Naive thymus-derived CD4-positive, alpha-beta T cell (primary cell): ENCODE data around the gene CLPTM1. TPM values are rescaled to one million over a fixed set of nuclear protein-coding genes. Genes with fewer than 3 reads are reported as not detected.
"Not testable (repeated sequence)": the region's sequence is repeated elsewhere in the genome, so short reads cannot be mapped to it uniquely, and the experiment has no call there.

Source experiments
- ATAC-seq: fragments of 150-1000 bp; cut with Tn5 transposase; 2 replicates; pipeline ENCODE4 v1.10.0; 2021; ENCODE audit warnings: mild to moderate bottlenecking, moderate library complexity
- CTCF ChIA-PET: fragments of 350-600 bp; sonication (Branson Sonifier 250); formaldehyde crosslinking; loops from one replicate; lab custom pipeline; 2021; ENCODE audit warnings: antibody characterized with exemption; lab: Charles Lee
- POLR2A ChIA-PET: fragments of 350-600 bp; sonication (Branson Sonifier 250); formaldehyde crosslinking; loops from one replicate; lab custom pipeline; 2021; ENCODE audit warnings: antibody characterized with exemption, inconsistent platforms; lab: Charles Lee
- DNase-seq, 9 donors: peaks; one replicate each; pipeline versions ENCODE4 v3.0.0 to v3.0.0-alpha.2; 2020 to 2022; ENCODE audit warnings: mixed read lengths in 1 of 9
- H3K27ac ChIP-seq: one replicate; pipeline ENCODE4 v1.7.0; 2013; ENCODE audit warnings: mild to moderate bottlenecking, low read depth, low read length, moderate library complexity
- H3K27me3 ChIP-seq, 2 donors: one replicate each; pipeline ENCODE4 v1.7.0; 2013; ENCODE audit warnings: low read length in 2 of 2, mild to moderate bottlenecking in 2 of 2, moderate library complexity in 2 of 2; ENCODE audit not compliant: control insufficient read depth in 2 of 2, insufficient read depth in 2 of 2
- H3K36me3 ChIP-seq, 3 experiments: 1 replicate in 2 of 3; 2 replicates in 1 of 3; pipeline ENCODE4 v1.7.0; 2013; ENCODE audit warnings: low read length in 3 of 3, mild to moderate bottlenecking in 3 of 3, moderate library complexity in 1 of 3; ENCODE audit not compliant: insufficient read depth in 3 of 3, control insufficient read depth in 2 of 3
- H3K4me1 ChIP-seq, 2 donors: one replicate each; pipeline ENCODE4 v1.7.0; 2013; ENCODE audit warnings: low read length in 2 of 2, mild to moderate bottlenecking in 2 of 2, moderate library complexity in 1 of 2; ENCODE audit not compliant: control insufficient read depth in 2 of 2, insufficient read depth in 2 of 2
- H3K4me3 ChIP-seq: 2 replicates; pipeline ENCODE4 v1.7.0; 2013; ENCODE audit warnings: mild to moderate bottlenecking, low read length
- H3K9me3 ChIP-seq, 3 experiments: 1 replicate in 2 of 3; 2 replicates in 1 of 3; pipeline ENCODE4 v1.7.0; 2013; ENCODE audit warnings: low read length in 3 of 3; ENCODE audit not compliant: control insufficient read depth in 2 of 3
- H3K27ac Mint-ChIP-seq, 9 donors: one replicate each; pipeline ENCODE4 v1.8.0; 2020 to 2022; ENCODE audit warnings: mixed read lengths in 9 of 9, mild to moderate bottlenecking in 8 of 9, moderate library complexity in 5 of 9, inconsistent platforms in 2 of 9
- H3K27me3 Mint-ChIP-seq, 5 donors: one replicate each; pipeline ENCODE4 v1.8.0; 2021 to 2022; ENCODE audit warnings: mixed read lengths in 5 of 5, mild to moderate bottlenecking in 1 of 5
- H3K36me3 Mint-ChIP-seq, 5 donors: one replicate each; pipeline ENCODE4 v1.8.0; 2020 to 2022; ENCODE audit warnings: mixed read lengths in 5 of 5, mild to moderate bottlenecking in 3 of 5, inconsistent platforms in 1 of 5
- H3K4me1 Mint-ChIP-seq, 7 donors: one replicate each; pipeline ENCODE4 v1.8.0; 2020 to 2022; ENCODE audit warnings: mixed read lengths in 7 of 7, mild to moderate bottlenecking in 3 of 7, inconsistent platforms in 1 of 7
- H3K4me3 Mint-ChIP-seq, 10 donors: one replicate each; pipeline ENCODE4 v1.8.0; 2020 to 2022; ENCODE audit warnings: mild to moderate bottlenecking in 10 of 10, mixed read lengths in 10 of 10, moderate library complexity in 6 of 10, inconsistent platforms in 2 of 10
- H3K9me3 Mint-ChIP-seq, 11 donors: one replicate each; pipeline ENCODE4 v1.8.0; 2020 to 2022; ENCODE audit warnings: mixed read lengths in 11 of 11, mild to moderate bottlenecking in 4 of 11, inconsistent platforms in 1 of 11, moderate library complexity in 1 of 11
- intact Hi-C, 2 donors: fragments of 100-400 bp; cut with micrococcal nuclease; formaldehyde crosslinking; loops; one replicate each; pipeline ENCODE4 v1.15.1; 2023
- polyA plus RNA-seq, 2 donors: library from polyadenylated mRNA; unstranded; fragments of 300-500 nt; fragmentation: Illumina TruSeq; gene quantifications; one replicate each; pipeline ENCODE4 v1.2.3, GENCODE V29; 2021
- total RNA-seq, 6 experiments: library from RNA in 5 of 6; stranded (reverse) in 5 of 6; gene quantifications; 1 replicate in 5 of 6; 2 replicates in 1 of 6; pipeline ENCODE4 v1.2.3 and lab custom pipeline; 2021 to 2026

The CLPTM1 gene
- total and polyA plus RNA-seq, 7 experiments from 2014 or later, result 11.7 to 83.3 (median 71.4) TPM

DNA sequence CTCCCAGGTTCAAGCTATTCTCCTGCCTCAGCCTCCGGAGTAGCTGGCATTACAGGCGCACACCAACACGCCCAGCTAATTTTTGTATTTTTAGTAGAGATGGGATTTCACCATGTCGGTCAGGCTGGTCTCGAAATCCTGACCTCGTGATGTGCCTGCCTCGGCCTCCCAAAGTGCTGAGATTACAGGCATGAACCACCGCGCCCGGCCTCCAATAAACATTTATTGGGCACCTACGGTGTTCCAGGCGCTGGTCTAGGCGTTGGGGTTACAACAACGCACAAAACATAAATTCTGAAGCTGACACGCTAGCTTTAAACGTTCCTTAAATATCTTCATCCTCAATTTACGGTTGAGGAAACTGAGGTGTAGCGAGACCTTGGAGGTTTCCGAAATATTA is 45.5 kb downstream of the CLPTM1 start:
- H3K36me3 ChIP-seq, H3K9me3 Mint-ChIP-seq, DNase-seq, H3K36me3 Mint-ChIP-seq, CTCF ChIA-PET, ATAC-seq, H3K27me3 ChIP-seq, H3K9me3 ChIP-seq, H3K27me3 Mint-ChIP-seq: not testable (repeated sequence)
- peaks cover 6 to 25% (median 12%) of the 10 kb centered on the region in 7 donors for H3K4me1 Mint-ChIP-seq
- peaks cover 8 to 13% of the 10 kb centered on the region in 2 donors for H3K4me1 ChIP-seq
- intact Hi-C loops, result loop anchor here (1.0 to 5.0 kb wide), 9 partner anchors 45 to 497 kb away; partner anchors contain the start of genes BLOC1S3 (in 2 of the 2), CLPTM1 (in 2 of the 2), GEMIN7 (in 2 of the 2) and TRAPPC6A (in 2 of the 2)
- H3K4me3 ChIP-seq, result peak overlapping the region; percentile 61
- peak overlapping the region; percentile 100 for H3K27ac ChIP-seq
- peak overlapping the region; percentile 39 to 95 (median 69) for H3K4me3 Mint-ChIP-seq
- POLR2A ChIA-PET, result interaction anchor here (0.7 to 3.0 kb wide), 3 partner anchors 38 to 46 kb away, joined by 3 to 18 read pairs (median 5); partner anchors contain the start of gene CLASRP
- H3K27ac Mint-ChIP-seq, result peak overlapping the region; percentile 82 to 99 (median 94)

DNA sequence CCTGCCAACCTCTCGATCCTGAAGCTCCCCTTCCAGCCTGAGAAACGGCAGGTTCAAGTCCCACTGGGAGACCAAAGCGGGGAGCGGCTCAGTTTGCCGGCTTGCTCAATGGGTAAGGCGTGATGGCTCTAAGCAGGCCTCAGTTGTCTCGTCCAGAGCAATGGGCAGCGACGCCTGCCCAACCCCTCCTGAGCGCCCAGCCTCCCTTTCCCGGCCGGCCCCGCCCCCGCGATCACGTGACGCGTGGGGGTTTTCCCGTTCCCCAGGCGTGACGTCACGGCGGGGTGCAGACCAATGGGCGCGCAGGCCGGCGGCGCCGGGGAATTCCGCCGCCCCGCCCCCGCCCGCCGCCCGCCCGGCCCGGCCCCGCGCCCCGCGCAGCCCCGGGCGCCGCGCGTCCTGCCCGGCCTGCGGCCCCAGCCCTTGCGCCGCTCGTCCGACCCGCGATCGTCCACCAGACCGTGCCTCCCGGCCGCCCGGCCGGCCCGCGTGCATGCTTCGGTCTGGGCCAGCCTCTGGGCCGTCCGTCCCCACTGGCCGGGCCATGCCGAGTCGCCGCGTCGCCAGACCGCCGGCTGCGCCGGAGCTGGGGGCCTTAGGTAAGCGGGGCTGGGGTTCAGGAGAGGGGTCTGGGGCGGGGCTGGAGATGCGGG is 46.0 kb downstream of the CLPTM1 start, which contains the start of gene RELB:
Gene RELB, plus strand, starts transcription at position 378 of the 653 bp plus-strand sequence. Its CDS starts 116 bp downstream, at position 494.
- ChIA-PET POLR2A (interaction anchor here (0.7 to 3.0 kb wide), 6 partner anchors 38 to 177 kb away, joined by 3 to 18 read pairs (median 7); partner anchors contain the start of genes BLOC1S3, CLASRP, CLPTM1 and TRAPPC6A), CTCF (no interaction called here)
- intact Hi-C loops, result loop anchor here (1.0 to 5.0 kb wide), 9 partner anchors 46 to 496 kb away; partner anchors contain the start of genes BLOC1S3 (in 2 of the 2), CLPTM1 (in 2 of the 2), GEMIN7 (in 2 of the 2) and TRAPPC6A (in 2 of the 2)
- peak; percentile 75 for ATAC-seq
- peak; percentile 90 to 100 (median 94) for DNase-seq
- peaks cover 0 to 4% (median 0%) of the 10 kb centered on the region in 11 donors for H3K9me3 Mint-ChIP-seq
- Histone ChIP-seq H3K4me1 (peaks cover 8 to 13% of the 10 kb centered on the region in 2 donors), H3K36me3 (peaks cover 0 to 3% (median 0%) of the 10 kb centered on the region in 3 experiments), H3K27me3 (no peaks in the 10 kb centered on the region), H3K9me3 (no peaks in the 10 kb centered on the region), H3K4me3 (peak within 1 kb of the TSS; percentile 92), H3K27ac (peak within 1 kb of the TSS; percentile 100)
- H3K36me3 Mint-ChIP-seq, result peaks cover 0 to 4% (median 0%) of the 10 kb centered on the region in 5 donors
- no peaks in the 10 kb centered on the region for H3K27me3 Mint-ChIP-seq
- H3K4me1 Mint-ChIP-seq, result peaks cover 8 to 25% (median 14%) of the 10 kb centered on the region in 7 donors
- peak within 1 kb of the TSS; percentile 93 to 100 (median 100) for H3K27ac Mint-ChIP-seq
- H3K4me3 Mint-ChIP-seq, result peak within 1 kb of the TSS; percentile 91 to 100 (median 96)

DNA sequence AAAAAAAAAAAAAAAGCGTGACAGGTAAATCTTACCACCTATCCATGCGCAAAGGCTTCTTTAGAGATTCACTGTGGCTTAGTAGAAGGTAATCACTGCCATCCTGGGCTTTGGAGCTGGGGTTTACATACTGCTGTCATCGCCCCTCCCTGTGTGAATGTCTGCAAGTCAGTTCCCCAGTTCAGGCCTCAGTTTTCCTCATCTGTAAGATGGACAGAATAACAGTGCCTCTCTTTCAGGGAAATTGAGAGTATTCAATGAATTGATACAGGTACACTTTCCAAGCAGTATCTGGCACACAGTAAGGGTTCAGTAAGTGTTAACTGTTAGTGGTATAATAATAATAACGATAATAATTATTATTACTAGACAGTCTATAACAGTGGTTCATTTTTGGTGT is 48.3 kb downstream of the CLPTM1 start:
- Mint-ChIP-seq H3K36me3 (peaks cover 0 to 5% (median 4%) of the 10 kb centered on the region in 5 donors), H3K4me1 (peaks cover 8 to 25% (median 14%) of the 10 kb centered on the region in 7 donors), H3K9me3 (peaks cover 0 to 4% (median 0%) of the 10 kb centered on the region in 11 donors), H3K27ac (peak overlapping the region in 2 of 9 donors; percentile 36 to 99), H3K4me3 (peak overlapping the region in 1 of 10 donors; percentile 72), H3K27me3 (no peaks in the 10 kb centered on the region)
- ATAC-seq, result no peak
- Histone ChIP-seq H3K27me3 (no peaks in the 10 kb centered on the region), H3K27ac (no peak overlapping the region), H3K9me3 (no peaks in the 10 kb centered on the region), H3K4me1 (peaks cover 8 to 13% of the 10 kb centered on the region in 2 donors), H3K4me3 (no peak overlapping the region), H3K36me3 (peaks cover 0 to 14% (median 0%) of the 10 kb centered on the region in 3 experiments)
- intact Hi-C loops, result loop anchor here (5.0 kb wide), 3 partner anchors 74 to 494 kb away; partner anchors contain the start of genes GEMIN7 (in 2 of the 2), ZNF296 (in 2 of the 2), MARK4 (in 1 of the 2) and PPM1N (in 1 of the 2)
- ChIA-PET POLR2A (interaction anchor here (0.8 kb wide), 1 partner anchor 22 kb away, joined by 3 read pairs; no protein-coding TSS in a partner anchor), CTCF (interaction anchor here (0.9 kb wide), 1 partner anchor 51 kb away, joined by 3 read pairs; no protein-coding TSS in a partner anchor)
- no peak for DNase-seq

DNA sequence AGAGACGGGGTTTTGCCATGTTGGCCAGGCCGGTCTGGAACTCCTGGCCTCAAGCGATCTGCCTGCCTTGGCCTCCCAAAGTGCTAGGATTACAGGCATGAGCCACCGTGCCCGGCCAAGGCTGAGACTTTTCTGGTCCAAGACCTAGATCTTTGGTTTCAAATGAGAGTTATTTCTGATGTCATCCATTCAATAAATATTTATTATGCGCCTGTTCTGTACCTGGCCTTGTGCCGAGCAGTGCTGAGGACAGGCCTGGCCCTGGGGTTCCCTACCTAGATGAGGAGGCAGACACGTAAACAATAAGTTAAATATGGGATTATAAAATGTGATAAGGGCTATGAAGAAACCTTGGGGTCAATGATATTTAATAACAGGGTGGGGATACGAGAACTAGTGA is 50.6 kb downstream of the CLPTM1 start:
- H3K36me3 Mint-ChIP-seq, result peaks cover 0 to 9% (median 4%) of the 10 kb centered on the region in 5 donors
- CTCF ChIA-PET, result no interaction called here
- Histone ChIP-seq H3K36me3 (peaks cover 0 to 25% (median 0%) of the 10 kb centered on the region in 3 experiments), H3K27ac (no peak overlapping the region), H3K4me1 (peaks cover 8 to 12% of the 10 kb centered on the region in 2 donors), H3K9me3 (no peaks in the 10 kb centered on the region), H3K4me3 (no peak overlapping the region), H3K27me3 (no peaks in the 10 kb centered on the region)
- ATAC-seq (no peak), DNase-seq (no peak)
- peaks cover 8 to 20% (median 12%) of the 10 kb centered on the region in 7 donors for H3K4me1 Mint-ChIP-seq
- peak overlapping the region in 3 of 9 donors; percentile 24 to 52 (median 51) for H3K27ac Mint-ChIP-seq
- intact Hi-C loops, result no loop called here
- POLR2A ChIA-PET, result no interaction called here
- peaks cover 0 to 4% (median 0%) of the 10 kb centered on the region in 11 donors for H3K9me3 Mint-ChIP-seq
- H3K27me3 Mint-ChIP-seq, result no peaks in the 10 kb centered on the region
- no peak overlapping the region for H3K4me3 Mint-ChIP-seq

DNA sequence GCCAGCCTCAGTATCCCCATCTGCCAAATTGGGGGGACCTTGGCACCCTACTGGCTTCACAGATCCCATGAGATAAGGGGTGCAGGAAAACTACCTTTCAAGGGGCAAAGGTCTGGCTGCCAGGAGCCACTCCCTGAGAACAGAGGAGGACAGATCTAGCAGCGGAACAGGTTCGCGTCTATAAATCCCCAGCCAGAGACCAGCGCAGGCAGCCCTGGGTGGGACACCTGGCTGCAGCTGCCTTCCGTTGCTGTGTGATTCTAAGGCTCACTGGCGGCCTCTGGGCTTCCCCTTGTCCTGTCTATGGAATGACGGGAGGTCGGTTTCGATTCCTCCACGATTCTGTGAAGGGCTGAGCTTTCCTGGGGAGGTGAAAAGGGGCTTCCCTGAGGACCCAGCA is 53.4 kb downstream of the CLPTM1 start:
- no peak overlapping the region for H3K4me3 Mint-ChIP-seq
- intact Hi-C loops, result no loop called here
- ATAC-seq, result peak; percentile 7
- peaks cover 0 to 2% (median 0%) of the 10 kb centered on the region in 11 donors for H3K9me3 Mint-ChIP-seq
- H3K9me3 ChIP-seq, result no peaks in the 10 kb centered on the region
- H3K27ac ChIP-seq, result no peak overlapping the region
- POLR2A ChIA-PET, result no interaction called here
- H3K27me3 Mint-ChIP-seq, result no peaks in the 10 kb centered on the region
- CTCF ChIA-PET, result no interaction called here
- H3K4me1 ChIP-seq, result no peaks in the 10 kb centered on the region
- DNase-seq, result no peak
- H3K36me3 ChIP-seq, result peaks cover 0 to 33% (median 0%) of the 10 kb centered on the region in 3 experiments
- H3K36me3 Mint-ChIP-seq, result peaks cover 0 to 16% (median 4%) of the 10 kb centered on the region in 5 donors
- H3K27me3 ChIP-seq, result no peaks in the 10 kb centered on the region
- H3K4me1 Mint-ChIP-seq, result peaks cover 0 to 8% (median under 1%) of the 10 kb centered on the region in 7 donors
- H3K4me3 ChIP-seq, result no peak overlapping the region
- H3K27ac Mint-ChIP-seq, result peak overlapping the region in 1 of 9 donors; percentile 21

DNA sequence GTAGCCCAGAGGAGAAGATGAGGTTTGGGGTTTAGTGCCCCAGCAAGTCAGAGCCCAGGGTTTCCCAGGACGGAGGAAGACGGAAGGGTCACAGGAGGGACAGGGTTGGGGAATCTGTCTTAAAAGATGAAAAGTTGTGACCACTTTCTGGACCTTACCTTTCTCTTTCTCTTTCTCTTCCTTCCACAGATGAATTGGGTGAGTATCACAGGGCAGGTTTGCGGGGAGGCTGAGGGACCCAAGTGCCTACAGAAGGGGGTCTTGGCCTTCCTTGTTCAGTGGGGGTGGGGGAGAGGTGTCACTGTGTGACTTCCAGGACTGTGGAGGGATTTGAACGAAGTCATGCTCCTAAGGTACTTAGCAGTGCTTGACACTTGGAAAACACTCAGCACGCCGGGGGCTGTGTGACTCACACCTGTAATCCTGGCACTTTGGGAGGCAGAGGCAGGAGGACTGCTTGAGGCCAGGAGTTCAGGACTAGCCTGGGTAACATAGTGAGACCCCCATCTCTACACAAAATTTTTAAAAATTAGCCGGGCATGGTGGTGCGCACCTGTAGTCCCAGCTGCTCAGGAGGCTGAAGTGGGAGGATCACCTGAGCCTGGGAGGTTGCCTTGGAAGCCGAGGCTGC is 54.6 kb downstream of the CLPTM1 start:
- Mint-ChIP-seq H3K27ac (peak overlapping the region in 5 of 9 donors; percentile 38 to 60 (median 51)), H3K9me3 (peaks cover 0 to 2% (median 0%) of the 10 kb centered on the region in 11 donors), H3K27me3 (no peaks in the 10 kb centered on the region), H3K4me3 (no peak overlapping the region), H3K36me3 (peaks cover 0 to 16% (median 4%) of the 10 kb centered on the region in 5 donors), H3K4me1 (peaks cover 0 to 8% (median 0%) of the 10 kb centered on the region in 7 donors)
- Histone ChIP-seq H3K27ac (no peak overlapping the region), H3K36me3 (peaks cover 0 to 41% (median 0%) of the 10 kb centered on the region in 3 experiments), H3K4me1 (no peaks in the 10 kb centered on the region), H3K27me3 (no peaks in the 10 kb centered on the region), H3K9me3 (no peaks in the 10 kb centered on the region), H3K4me3 (no peak overlapping the region)
- ChIA-PET CTCF (no interaction called here), POLR2A (no interaction called here)
- DNase-seq, result no peak
- ATAC-seq, result no peak
- intact Hi-C loops, result no loop called here
